Panc1 (cell line): ENCODE data around the gene ACTR10.

ENCODE experiments used
- POLR2AphosphoS5 ChIP-seq: IDR thresholded peaks from 2 replicates; pipeline ENCODE4 v1.6.1; 2012; ENCODE audit warnings: mild to moderate bottlenecking, low read depth, low read length, moderate library complexity
- REST ChIP-seq, 2 experiments: IDR thresholded peaks; 2 replicates each; pipeline ENCODE4 v1.6.1; 2011 to 2012; ENCODE audit warnings: low read depth in 2 of 2, control low read depth in 1 of 2, low read length in 1 of 2, mild to moderate bottlenecking in 1 of 2, moderate library complexity in 1 of 2; ENCODE audit not compliant: insufficient read depth in 1 of 2
- SIN3A ChIP-seq: IDR thresholded peaks from 2 replicates; pipeline ENCODE4 v1.6.1; 2012; ENCODE audit warnings: low read depth, mild to moderate bottlenecking, low read length, moderate library complexity, borderline replicate concordance; ENCODE audit not compliant: insufficient read depth
- TCF7L2 ChIP-seq: IDR thresholded peaks from 2 replicates; pipeline ENCODE4 v1.6.1; 2011; ENCODE audit warnings: mild to moderate bottlenecking, low read depth, low read length, inconsistent platforms
- TF ChIP-seq, protein P1 (sequence below): fragments of 450-650 bp; IDR thresholded peaks from 2 replicates; pipeline ENCODE4 v1.5.1; 2017; ENCODE audit warnings: mild to moderate bottlenecking

GRCh38 chr14:58193542-58193941 is 6.4 kb upstream of the ACTR10 start:
- TF ChIP-seq REST (IDR thresholded peaks at IDR 0.05; ENCODE audit: insufficient read depth in 1 of 2, low read depth in 2 of 2, low read length in 1 of 2) (no peak), TCF7L2 (no peak), POLR2AphosphoS5 (no peak), SIN3A (no peak)
- TF ChIP-seq, protein P1, sequence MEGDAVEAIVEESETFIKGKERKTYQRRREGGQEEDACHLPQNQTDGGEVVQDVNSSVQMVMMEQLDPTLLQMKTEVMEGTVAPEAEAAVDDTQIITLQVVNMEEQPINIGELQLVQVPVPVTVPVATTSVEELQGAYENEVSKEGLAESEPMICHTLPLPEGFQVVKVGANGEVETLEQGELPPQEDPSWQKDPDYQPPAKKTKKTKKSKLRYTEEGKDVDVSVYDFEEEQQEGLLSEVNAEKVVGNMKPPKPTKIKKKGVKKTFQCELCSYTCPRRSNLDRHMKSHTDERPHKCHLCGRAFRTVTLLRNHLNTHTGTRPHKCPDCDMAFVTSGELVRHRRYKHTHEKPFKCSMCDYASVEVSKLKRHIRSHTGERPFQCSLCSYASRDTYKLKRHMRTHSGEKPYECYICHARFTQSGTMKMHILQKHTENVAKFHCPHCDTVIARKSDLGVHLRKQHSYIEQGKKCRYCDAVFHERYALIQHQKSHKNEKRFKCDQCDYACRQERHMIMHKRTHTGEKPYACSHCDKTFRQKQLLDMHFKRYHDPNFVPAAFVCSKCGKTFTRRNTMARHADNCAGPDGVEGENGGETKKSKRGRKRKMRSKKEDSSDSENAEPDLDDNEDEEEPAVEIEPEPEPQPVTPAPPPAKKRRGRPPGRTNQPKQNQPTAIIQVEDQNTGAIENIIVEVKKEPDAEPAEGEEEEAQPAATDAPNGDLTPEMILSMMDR: no peak
